Mesodermal cell (in vitro differentiated cells): ENCODE results near the gene TIAM2.
"Not testable (repeated sequence)": the region's sequence is repeated elsewhere in the genome, so short reads cannot be mapped to it uniquely, and the experiment has no call there.

Source experiments
- H3K27ac ChIP-seq: 2 replicates; pipeline ENCODE4 v1.7.0; 2013; ENCODE audit warnings: mild to moderate bottlenecking, low read depth, low read length, moderate library complexity; ENCODE audit not compliant: severe bottlenecking
- H3K36me3 ChIP-seq: 2 replicates; pipeline ENCODE4 v1.7.1; 2013; ENCODE audit warnings: mild to moderate bottlenecking, low read length, moderate library complexity; ENCODE audit not compliant: control insufficient read depth, insufficient read depth
- H3K4me1 ChIP-seq: one replicate; pipeline ENCODE4 v1.7.1; 2013; ENCODE audit warnings: mild to moderate bottlenecking, low read length; ENCODE audit not compliant: insufficient read depth, control insufficient read depth, poor library complexity, severe bottlenecking
- H3K4me3 ChIP-seq: 2 replicates; pipeline ENCODE4 v1.7.0; 2013; ENCODE audit warnings: low read length, control low read depth, mild to moderate bottlenecking; ENCODE audit not compliant: insufficient read depth, poor library complexity, severe bottlenecking; ENCODE audit errors: extremely low read depth
- H3K9me3 ChIP-seq: 2 replicates; pipeline ENCODE4 v1.7.1; 2013; ENCODE audit warnings: mild to moderate bottlenecking, low read length, moderate library complexity; ENCODE audit not compliant: control insufficient read depth
- WGBS, 2 experiments: methylation state at CpG; one replicate each; pipeline ENCODE4 v1.1.5; 2013; ENCODE audit warnings: missing lambda C conversion rate in 2 of 2; ENCODE audit not compliant: insufficient coverage in 2 of 2; 5-methylcytosine and 5-hydroxymethylcytosine counted together

Gene TIAM2

DNA sequence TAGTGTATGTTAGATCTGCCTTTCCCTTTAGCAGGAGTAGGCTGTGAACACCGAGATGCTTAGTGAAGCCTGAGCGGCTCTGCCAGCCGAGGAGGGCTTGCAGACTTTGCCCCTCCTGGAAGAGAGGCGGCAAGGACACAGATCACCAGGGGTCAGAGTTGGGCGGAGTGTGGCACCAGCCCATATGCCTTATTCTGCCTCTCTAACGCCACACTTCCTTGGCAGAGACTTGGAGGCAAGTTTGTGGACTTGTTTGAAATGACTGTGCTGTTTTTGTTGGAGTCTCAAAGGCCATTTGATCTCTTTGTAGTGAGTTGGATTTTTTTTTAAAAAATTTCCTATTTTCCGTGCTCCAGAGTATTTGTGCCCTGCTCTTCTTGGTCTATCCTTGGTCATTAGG lies 224.2 kb downstream of the TIAM2 start:
- Histone ChIP-seq H3K9me3 (no peaks in the 10 kb centered on the region), H3K4me1 (peaks cover 12% of the 10 kb centered on the region), H3K36me3 (no peaks in the 10 kb centered on the region), H3K27ac (no peak overlapping the region), H3K4me3 (no peak overlapping the region)
- WGBS, 2 experiments, result 89 to 98% methylated on average over 5 to 6 of the region's 7 CpGs

DNA sequence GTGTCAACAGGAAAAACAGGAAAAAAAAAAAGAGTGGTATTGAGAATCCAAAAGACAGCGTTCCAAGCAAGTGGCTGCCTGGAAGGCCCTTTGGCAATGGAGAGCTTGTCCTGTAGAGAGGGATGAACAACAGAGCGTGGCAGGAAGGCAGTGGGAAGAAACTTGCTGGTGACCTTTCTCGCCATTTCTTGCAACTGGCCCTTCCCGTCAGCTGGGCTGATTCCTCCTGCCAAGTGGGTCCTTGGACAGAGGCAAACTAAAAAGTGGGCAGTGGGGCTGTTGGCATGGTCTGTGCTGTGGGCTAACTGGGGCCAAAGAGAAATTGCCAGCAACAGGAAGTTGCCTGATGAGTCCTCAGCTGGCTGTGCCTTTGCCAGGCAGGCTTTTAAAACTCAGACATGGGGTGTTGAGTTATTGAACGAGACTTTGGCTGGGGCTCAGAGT lies 224.8 kb downstream of the TIAM2 start:
- WGBS, 2 experiments, result 92 to 98% methylated on average over 4 to 5 of the region's 5 CpGs
- H3K36me3 ChIP-seq, result no peaks in the 10 kb centered on the region
- no peak overlapping the region for H3K4me3 ChIP-seq
- no peaks in the 10 kb centered on the region for H3K9me3 ChIP-seq
- peaks cover 17% of the 10 kb centered on the region for H3K4me1 ChIP-seq
- H3K27ac ChIP-seq, result no peak overlapping the region

DNA sequence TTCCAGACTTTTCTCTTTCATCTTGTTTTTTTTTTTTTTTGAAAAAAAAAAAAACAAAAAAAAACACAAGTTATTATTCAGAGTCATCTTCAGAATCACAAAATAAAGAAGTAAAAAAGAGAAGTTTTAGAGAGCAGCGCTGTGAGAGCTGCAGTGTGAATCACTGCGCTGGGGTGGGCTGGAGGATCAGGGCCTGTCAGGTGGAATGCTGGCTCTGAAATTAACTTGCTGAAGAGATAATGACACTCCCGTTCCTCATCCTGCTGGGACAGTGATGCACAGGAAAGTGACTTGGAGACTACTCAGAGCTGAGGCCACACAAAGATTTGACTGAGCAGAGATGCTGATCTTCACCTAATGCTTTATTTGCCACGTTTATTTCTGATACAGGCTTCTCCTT lies 226.0 kb downstream of the TIAM2 start:
- H3K27ac ChIP-seq, result no peak overlapping the region

DNA sequence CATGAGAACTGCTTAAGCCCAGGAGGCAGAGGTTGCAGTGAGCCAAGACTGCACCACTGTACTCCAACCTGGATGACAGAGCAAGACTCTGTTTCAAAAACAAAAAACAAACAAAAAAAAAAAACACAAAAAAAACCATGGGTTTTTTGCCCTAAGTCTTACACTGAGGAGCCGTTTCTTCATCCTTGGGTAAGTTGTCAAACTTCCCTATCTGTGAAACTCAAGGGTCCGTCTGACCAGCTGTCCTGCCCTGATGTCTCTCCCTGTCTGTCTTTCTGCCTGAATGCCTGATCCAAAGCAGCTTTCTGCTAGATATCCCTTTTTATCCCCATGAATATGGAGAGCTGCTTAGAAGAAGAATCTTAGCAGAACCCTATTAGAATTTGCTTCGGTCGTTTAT lies 227.4 kb downstream of the TIAM2 start:
- Histone ChIP-seq H3K4me1 (peaks cover 17% of the 10 kb centered on the region), H3K27ac (no peak overlapping the region), H3K36me3 (peaks cover 6% of the 10 kb centered on the region), H3K9me3 (peaks cover 4% of the 10 kb centered on the region), H3K4me3 (no peak overlapping the region)
- 95 to 97% methylated on average over 4 of the region's 4 CpGs for WGBS, 2 experiments

More for the DNA sequence above, 226.0 kb downstream of the TIAM2 start:
- H3K4me3 ChIP-seq, result no peak overlapping the region
- H3K36me3 ChIP-seq, result no peaks in the 10 kb centered on the region
- 97 to 100% methylated on average over 3 to 4 of the region's 4 CpGs for WGBS, 2 experiments
- H3K9me3 ChIP-seq, result no peaks in the 10 kb centered on the region
- peaks cover 17% of the 10 kb centered on the region for H3K4me1 ChIP-seq

DNA sequence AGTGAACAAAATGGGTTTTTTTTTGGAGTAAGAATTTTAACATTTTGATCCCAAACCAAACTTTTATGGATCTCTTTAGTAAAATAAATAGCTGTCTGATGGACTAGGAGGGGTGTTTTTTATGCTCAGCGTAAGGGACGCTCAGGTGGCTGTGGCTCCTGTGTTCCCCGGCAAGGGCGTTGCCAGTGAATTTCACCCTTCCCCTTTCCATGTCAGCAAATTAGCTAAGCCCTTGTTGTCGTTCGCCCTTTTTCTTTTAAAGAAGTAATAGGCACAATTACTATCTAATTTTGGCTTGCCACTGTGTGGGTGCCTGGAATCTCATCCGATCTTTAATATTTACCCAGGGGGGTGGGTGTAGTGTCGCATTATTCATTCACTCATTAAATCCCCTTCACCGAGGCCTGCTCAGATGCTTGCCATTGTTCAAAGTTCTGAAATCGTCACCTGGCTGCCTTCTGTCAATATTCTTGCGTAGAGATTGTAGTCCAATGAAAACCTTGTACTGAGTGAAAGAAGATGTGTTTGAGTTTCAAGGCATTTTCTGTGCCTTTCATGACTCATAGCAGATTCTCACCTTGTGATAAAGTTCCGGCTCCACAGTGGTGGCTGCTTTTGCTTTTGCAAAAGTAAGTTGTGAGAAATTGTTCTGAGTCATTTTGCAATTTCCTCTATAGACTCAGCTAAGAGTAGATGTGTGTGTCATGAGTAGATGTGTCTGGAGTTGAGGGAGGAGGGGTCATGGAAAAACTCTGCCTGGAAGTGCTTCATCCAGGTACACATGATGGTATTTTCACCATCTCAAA lies 228.7 kb downstream of the TIAM2 start:
- peaks cover 6% of the 10 kb centered on the region for H3K36me3 ChIP-seq
- H3K9me3 ChIP-seq, result peaks cover 4% of the 10 kb centered on the region
- H3K4me1 ChIP-seq, result peaks cover 17% of the 10 kb centered on the region
- H3K4me3 ChIP-seq, result no peak overlapping the region
- H3K27ac ChIP-seq, result no peak overlapping the region
- 92% methylated on average over 5 to 6 of the region's 12 CpGs for WGBS, 2 experiments

DNA sequence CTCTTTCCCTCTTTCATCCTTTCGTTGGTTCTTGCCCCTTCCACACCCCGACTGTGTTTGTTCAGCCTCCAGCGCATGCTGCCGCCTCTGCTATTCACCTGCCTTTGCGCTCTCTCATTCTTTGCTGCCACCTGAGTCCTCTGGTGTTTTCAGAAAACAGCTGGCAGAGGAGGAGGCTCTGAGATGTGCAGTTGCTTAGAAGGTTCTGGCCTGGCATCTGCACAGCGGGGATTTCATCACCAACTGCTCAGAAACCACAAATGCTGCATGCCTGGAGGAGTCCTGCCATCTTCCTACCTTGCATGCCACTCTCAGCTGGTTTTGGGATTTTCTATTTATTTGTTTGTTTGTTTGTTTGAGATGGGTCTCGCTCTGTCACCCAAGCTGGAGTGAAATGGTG lies 229.5 kb downstream of the TIAM2 start:
- WGBS, 2 experiments, result 94 to 97% methylated on average over 2 to 6 of the region's 7 CpGs
- Histone ChIP-seq H3K27ac (no peak overlapping the region), H3K9me3 (peaks cover 4% of the 10 kb centered on the region), H3K4me1 (peaks cover 17% of the 10 kb centered on the region), H3K4me3 (no peak overlapping the region), H3K36me3 (peaks cover 12% of the 10 kb centered on the region)

DNA sequence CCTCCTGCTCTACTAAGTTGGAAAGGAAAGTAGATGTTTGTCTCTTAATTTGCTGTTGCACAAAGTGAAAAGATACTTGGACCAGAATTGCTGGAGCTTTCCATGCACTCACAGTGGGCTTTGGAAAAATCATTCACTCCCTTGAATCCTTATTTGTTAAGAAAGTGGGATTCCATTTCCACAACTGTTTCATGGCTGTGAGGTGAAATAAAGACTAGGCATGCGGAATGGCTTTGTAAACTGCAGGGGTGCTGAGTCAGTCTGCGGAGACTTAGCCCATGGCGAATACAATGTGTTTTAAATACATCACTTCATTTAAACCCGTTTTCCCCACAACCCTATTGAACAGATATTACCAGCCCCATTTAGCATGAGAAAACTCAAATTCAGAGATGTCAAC lies 231.9 kb downstream of the TIAM2 start:
- Histone ChIP-seq H3K27ac (no peak overlapping the region), H3K4me3 (no peak overlapping the region), H3K9me3 (peaks cover 4% of the 10 kb centered on the region), H3K36me3 (peaks cover 12% of the 10 kb centered on the region), H3K4me1 (peaks cover 13% of the 10 kb centered on the region)
- WGBS, 2 experiments, result 72 to 74% methylated on average over 2 to 4 of the region's 4 CpGs

DNA sequence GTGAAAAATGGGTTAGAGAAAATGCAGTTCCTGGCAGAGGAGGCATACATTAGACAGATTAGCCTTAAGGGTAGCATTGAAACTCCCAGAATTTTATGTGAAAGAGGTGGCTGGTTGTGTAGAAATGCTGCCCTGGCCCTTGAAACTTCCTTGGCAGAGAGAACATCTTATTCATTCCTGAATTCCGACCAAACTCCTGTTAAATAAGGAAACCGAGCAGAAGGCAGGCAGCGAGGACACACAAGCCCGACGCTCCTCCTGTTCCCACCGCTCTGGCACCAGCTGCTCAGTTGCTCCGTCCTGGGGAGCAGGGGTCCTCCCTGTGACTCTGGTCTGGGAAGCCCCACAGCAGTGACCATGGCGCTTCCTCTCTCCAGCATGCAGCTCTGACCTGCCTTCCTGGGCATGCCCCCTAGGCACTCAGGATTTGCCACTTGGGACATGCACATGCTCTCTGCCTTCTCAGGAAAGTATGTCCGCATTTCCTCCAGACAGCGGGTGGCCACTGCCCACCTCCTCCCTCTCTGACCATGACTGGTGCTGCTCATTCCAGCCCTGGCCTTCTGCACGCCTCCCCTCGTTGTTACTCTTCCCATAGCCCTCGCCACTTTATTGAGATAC lies 233.5 kb downstream of the TIAM2 start:
- H3K9me3 ChIP-seq, result peaks cover 4% of the 10 kb centered on the region
- H3K4me1 ChIP-seq, result peaks cover 11% of the 10 kb centered on the region
- 84 to 95% methylated on average over 10 of the region's 13 CpGs for WGBS, 2 experiments
- no peak overlapping the region for H3K27ac ChIP-seq
- H3K4me3 ChIP-seq, result no peak overlapping the region
- H3K36me3 ChIP-seq, result peaks cover 12% of the 10 kb centered on the region

DNA sequence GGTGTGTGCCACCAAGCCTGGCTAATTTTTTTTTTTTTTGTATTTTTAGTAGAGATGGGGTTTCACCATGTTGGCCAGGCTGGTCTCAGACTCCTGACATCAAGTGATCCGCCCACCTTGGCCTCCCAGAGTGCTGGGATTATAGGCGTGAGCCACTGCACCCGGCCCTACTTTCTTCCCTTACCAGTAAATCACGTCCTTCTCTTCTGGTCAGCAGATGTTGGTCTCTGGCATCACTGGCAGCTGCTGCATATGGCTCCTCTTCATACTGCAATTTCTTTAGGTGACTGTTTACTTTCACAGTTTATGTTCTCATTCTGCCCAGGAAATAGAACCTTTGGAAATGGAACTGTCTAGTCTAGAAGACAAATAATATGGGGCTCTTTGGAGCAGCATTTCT lies 235.9 kb downstream of the TIAM2 start:
- peaks cover 12% of the 10 kb centered on the region for H3K36me3 ChIP-seq
- H3K4me3 ChIP-seq, H3K27ac ChIP-seq, H3K9me3 ChIP-seq, H3K4me1 ChIP-seq: not testable (repeated sequence)
- 63 to 90% methylated on average over 1 to 3 of the region's 4 CpGs for WGBS, 2 experiments

DNA sequence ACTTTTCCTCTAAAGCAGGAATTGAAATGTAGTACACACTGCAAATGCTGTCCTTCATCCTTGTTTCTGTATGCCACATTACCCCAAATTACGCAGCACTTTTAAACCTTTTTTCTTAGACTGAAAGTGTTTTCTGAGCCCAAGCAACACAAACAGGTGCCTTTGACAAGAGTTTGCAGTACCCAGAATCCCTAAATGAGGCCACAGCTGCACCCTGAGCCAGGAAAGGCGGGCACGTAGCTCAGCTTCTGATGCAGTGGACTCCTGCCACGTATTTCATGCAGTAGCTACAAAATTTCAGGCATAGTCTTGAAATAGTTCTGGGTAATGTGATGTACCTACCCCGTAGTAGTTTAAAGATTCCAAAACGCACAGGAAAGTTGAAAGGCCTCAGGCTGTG lies 237.7 kb downstream of the TIAM2 start:
- Histone ChIP-seq H3K4me3 (no peak overlapping the region), H3K4me1 (no peaks in the 10 kb centered on the region), H3K36me3 (peaks cover 7% of the 10 kb centered on the region), H3K27ac (no peak overlapping the region), H3K9me3 (peaks cover 7% of the 10 kb centered on the region)
- WGBS, 2 experiments, result 86 to 89% methylated on average over 5 to 6 of the region's 6 CpGs

DNA sequence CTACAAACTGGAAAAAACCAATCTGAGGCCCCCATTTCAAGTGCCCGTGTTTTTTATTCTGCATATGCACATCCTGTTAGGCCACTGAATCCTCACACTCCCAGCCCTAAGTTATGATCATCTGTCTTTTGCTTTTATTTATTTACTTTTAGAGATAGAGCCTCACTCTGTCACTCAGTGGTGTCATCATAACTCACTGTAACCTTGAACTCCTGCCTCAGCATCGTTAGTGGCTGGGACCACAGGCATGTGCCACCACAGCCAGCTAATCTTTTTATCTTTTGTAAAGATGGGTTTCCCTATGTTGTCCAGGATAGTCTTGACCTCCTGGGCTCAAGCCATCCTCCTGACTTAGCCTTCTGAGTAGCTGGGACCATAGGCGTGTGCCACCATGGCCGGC lies 239.1 kb downstream of the TIAM2 start:
- peaks cover under 1% of the 10 kb centered on the region for H3K4me1 ChIP-seq

More for the DNA sequence above, 239.1 kb downstream of the TIAM2 start:
- Histone ChIP-seq H3K36me3 (peaks cover 8% of the 10 kb centered on the region), H3K9me3 (peaks cover 15% of the 10 kb centered on the region), H3K4me3 (no peak overlapping the region), H3K27ac (no peak overlapping the region)
- WGBS, 2 experiments, result 84 to 100% methylated on average over 2 to 3 of the region's 4 CpGs
